Body of pancreas (tissue), 4 donors: ENCODE results near the gene ETFBKMT.

ENCODE experiments used
- POLR2A ChIP-seq, 3 donors: fragments of 450-650 bp; IDR thresholded peaks; one replicate each; pipeline ENCODE4 v1.6.1; 2016; ENCODE audit warnings: antibody characterized with exemption in 3 of 3, mild to moderate bottlenecking in 2 of 3
- TF ChIP-seq, protein P1 (sequence below), 7 experiments: fragments of 450-650 bp in 4 of 7; fragments of 200-600 bp in 3 of 7; sonication (generic) in 3 of 7; IDR thresholded peaks; one replicate each; pipeline ENCODE4 v1.5.1; 2016 to 2019; ENCODE audit warnings: antibody characterized with exemption in 7 of 7

DNA sequence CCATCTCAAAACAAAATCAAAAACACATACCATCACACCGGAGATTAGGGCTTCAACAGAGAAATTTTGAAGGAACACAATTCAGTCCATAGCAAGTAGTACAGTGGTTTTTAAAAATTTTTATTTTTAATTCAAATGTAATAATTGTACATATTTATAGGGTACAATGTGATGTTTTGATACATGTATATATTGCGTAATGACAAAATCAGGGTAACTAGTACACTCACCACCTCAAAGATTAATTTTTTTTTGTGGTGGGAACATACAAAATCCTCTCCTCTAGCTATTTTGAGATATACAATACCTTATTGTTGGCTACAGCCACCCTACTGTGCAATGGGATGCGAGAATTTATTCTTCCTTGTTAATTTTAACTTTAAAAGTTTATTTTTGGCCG lies 26.0 kb upstream of the ETFBKMT start:
- TF ChIP-seq, protein P1, sequence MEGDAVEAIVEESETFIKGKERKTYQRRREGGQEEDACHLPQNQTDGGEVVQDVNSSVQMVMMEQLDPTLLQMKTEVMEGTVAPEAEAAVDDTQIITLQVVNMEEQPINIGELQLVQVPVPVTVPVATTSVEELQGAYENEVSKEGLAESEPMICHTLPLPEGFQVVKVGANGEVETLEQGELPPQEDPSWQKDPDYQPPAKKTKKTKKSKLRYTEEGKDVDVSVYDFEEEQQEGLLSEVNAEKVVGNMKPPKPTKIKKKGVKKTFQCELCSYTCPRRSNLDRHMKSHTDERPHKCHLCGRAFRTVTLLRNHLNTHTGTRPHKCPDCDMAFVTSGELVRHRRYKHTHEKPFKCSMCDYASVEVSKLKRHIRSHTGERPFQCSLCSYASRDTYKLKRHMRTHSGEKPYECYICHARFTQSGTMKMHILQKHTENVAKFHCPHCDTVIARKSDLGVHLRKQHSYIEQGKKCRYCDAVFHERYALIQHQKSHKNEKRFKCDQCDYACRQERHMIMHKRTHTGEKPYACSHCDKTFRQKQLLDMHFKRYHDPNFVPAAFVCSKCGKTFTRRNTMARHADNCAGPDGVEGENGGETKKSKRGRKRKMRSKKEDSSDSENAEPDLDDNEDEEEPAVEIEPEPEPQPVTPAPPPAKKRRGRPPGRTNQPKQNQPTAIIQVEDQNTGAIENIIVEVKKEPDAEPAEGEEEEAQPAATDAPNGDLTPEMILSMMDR (IDR thresholded peaks at IDR 0.05): no peak
- no peak for TF ChIP-seq POLR2A (IDR thresholded peaks at IDR 0.05)
